ENCODE data around the gene PPM1L. TPM values are rescaled to one million over a fixed set of nuclear protein-coding genes. Genes with fewer than 3 reads are reported as not detected.
"Not testable (repeated sequence)": the region's sequence is repeated elsewhere in the genome, so short reads cannot be mapped to it uniquely, and the experiment has no call there.

PPM1L gene
- 14.1 TPM for total RNA-seq

DNA sequence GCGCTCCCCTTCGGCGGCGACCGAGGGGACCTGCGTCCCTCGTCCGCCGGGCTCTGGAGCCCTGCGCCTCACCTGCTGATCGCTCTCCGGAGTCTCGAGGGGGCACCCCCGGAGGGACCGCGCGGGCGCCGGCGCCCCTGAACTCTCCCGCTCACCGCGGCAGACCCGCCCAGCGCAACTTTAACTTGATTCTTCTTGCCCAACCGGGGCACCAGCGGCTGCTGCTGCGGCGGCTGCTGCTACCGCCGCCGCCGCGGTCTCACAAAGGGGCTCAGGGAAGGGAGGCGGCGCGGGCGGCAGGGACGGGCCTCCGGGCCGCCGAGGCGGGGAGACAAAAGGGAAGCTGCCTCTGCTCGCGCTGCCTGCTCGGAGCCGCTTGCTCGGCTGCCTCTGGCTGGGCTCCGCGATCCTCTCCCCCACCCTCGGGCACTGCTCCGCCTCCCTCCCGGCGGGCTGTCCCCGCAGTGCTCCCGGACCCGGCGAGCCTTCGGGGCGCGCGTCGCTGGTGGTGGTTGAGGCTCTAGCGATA is at the start of gene PPM1L:
Gene PPM1L, plus strand, starts transcription at position 456 of the 529 bp plus-strand sequence.
- Histone ChIP-seq H3K36me3 (ENCODE audit: control insufficient read depth in 3 of 3, insufficient read depth in 3 of 3, low read length in 3 of 3) (no peaks in the 10 kb centered on the region), H3K27ac (ENCODE audit: low read depth, low read length) (peak within 1 kb of the TSS; percentile 95), H3K9ac (ENCODE audit: low read depth in 1 of 3, low read length in 3 of 3) (peak within 1 kb of the TSS; percentile 87 to 95 (median 92)), H3K4me1 (ENCODE audit: control insufficient read depth in 3 of 3, insufficient read depth in 3 of 3, low read length in 3 of 3) (peaks cover 19 to 35% (median 34%) of the 10 kb centered on the region in 3 donors), H3K9me3 (ENCODE audit: control insufficient read depth in 3 of 3, low read length in 3 of 3) (no peaks in the 10 kb centered on the region), H3K27me3 (ENCODE audit: control insufficient read depth in 3 of 3, insufficient read depth in 3 of 3, low read length in 3 of 3) (no peaks in the 10 kb centered on the region), H3K4me3 (ENCODE audit: low read length in 3 of 3) (peak within 1 kb of the TSS; percentile 88 to 93 (median 93))

GRCh38 chr3:160707187-160707794 is 48.7 kb upstream of the PPM1L start:
- Histone ChIP-seq H3K36me3 (ENCODE audit: control insufficient read depth in 3 of 3, insufficient read depth in 3 of 3, low read length in 3 of 3) (no peaks in the 10 kb centered on the region), H3K9ac (ENCODE audit: low read depth in 1 of 3, low read length in 3 of 3) (no peak overlapping the region), H3K27ac (ENCODE audit: low read depth, low read length) (no peak overlapping the region), H3K9me3 (ENCODE audit: control insufficient read depth in 3 of 3, low read length in 3 of 3) (no peaks in the 10 kb centered on the region), H3K27me3 (ENCODE audit: control insufficient read depth in 3 of 3, insufficient read depth in 3 of 3, low read length in 3 of 3) (no peaks in the 10 kb centered on the region), H3K4me1 (ENCODE audit: control insufficient read depth in 3 of 3, insufficient read depth in 3 of 3, low read length in 3 of 3) (no peaks in the 10 kb centered on the region), H3K4me3 (ENCODE audit: low read length in 3 of 3) (no peak overlapping the region)

GRCh38 chr3:160709477-160710182 is 46.4 kb upstream of the PPM1L start:
- Histone ChIP-seq H3K9me3 (ENCODE audit: control insufficient read depth in 3 of 3, low read length in 3 of 3) (no peaks in the 10 kb centered on the region), H3K9ac (ENCODE audit: low read depth in 1 of 3, low read length in 3 of 3) (no peak overlapping the region), H3K36me3 (ENCODE audit: control insufficient read depth in 3 of 3, insufficient read depth in 3 of 3, low read length in 3 of 3) (no peaks in the 10 kb centered on the region), H3K4me3 (ENCODE audit: low read length in 3 of 3) (no peak overlapping the region), H3K4me1 (ENCODE audit: control insufficient read depth in 3 of 3, insufficient read depth in 3 of 3, low read length in 3 of 3) (no peaks in the 10 kb centered on the region), H3K27ac (ENCODE audit: low read depth, low read length) (no peak overlapping the region), H3K27me3 (ENCODE audit: control insufficient read depth in 3 of 3, insufficient read depth in 3 of 3, low read length in 3 of 3) (no peaks in the 10 kb centered on the region)

DNA sequence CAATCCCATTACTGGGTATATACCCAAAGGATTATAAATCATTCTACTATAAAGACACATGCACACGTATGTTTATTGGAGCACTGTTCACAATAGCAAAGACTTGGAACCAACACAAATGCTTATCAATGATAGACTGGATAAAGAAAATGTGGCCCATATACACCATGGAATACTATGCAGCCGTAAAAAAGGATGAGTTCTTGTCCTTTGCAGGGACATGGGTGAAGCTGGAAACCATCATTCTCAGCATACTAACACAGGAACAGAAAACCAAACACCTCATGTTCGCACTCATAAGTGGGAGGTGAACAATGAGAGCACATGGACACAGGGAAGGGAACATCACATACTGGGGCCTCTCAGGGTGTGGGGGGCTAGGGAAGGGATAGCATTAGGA is 42.9 kb upstream of the PPM1L start:
- not testable (repeated sequence) for H3K9me3 ChIP-seq (ENCODE audit: control insufficient read depth in 3 of 3, low read length in 3 of 3); H3K9ac ChIP-seq (ENCODE audit: low read depth in 1 of 3, low read length in 3 of 3); H3K27ac ChIP-seq (ENCODE audit: low read depth, low read length); H3K4me3 ChIP-seq (ENCODE audit: low read length in 3 of 3); H3K4me1 ChIP-seq (ENCODE audit: control insufficient read depth in 3 of 3, insufficient read depth in 3 of 3, low read length in 3 of 3); H3K27me3 ChIP-seq (ENCODE audit: control insufficient read depth in 3 of 3, insufficient read depth in 3 of 3, low read length in 3 of 3); H3K36me3 ChIP-seq (ENCODE audit: control insufficient read depth in 3 of 3, insufficient read depth in 3 of 3, low read length in 3 of 3)

- no peaks in the 10 kb centered on the region for H3K9me3 ChIP-seq (ENCODE audit: control insufficient read depth in 3 of 3, low read length in 3 of 3)
- H3K9ac ChIP-seq (ENCODE audit: low read depth in 1 of 3, low read length in 3 of 3): no peak overlapping the region
- H3K4me3 ChIP-seq (ENCODE audit: low read length in 3 of 3): no peak overlapping the region
- no peaks in the 10 kb centered on the region for H3K4me1 ChIP-seq (ENCODE audit: control insufficient read depth in 3 of 3, insufficient read depth in 3 of 3, low read length in 3 of 3)
- no peaks in the 10 kb centered on the region for H3K36me3 ChIP-seq (ENCODE audit: control insufficient read depth in 3 of 3, insufficient read depth in 3 of 3, low read length in 3 of 3)
- H3K27ac ChIP-seq (ENCODE audit: low read depth, low read length): no peak overlapping the region
- no peaks in the 10 kb centered on the region for H3K27me3 ChIP-seq (ENCODE audit: control insufficient read depth in 3 of 3, insufficient read depth in 3 of 3, low read length in 3 of 3)
These were observed 36.3 kb upstream of the PPM1L start for GRCh38 chr3:160719710-160720109.

DNA sequence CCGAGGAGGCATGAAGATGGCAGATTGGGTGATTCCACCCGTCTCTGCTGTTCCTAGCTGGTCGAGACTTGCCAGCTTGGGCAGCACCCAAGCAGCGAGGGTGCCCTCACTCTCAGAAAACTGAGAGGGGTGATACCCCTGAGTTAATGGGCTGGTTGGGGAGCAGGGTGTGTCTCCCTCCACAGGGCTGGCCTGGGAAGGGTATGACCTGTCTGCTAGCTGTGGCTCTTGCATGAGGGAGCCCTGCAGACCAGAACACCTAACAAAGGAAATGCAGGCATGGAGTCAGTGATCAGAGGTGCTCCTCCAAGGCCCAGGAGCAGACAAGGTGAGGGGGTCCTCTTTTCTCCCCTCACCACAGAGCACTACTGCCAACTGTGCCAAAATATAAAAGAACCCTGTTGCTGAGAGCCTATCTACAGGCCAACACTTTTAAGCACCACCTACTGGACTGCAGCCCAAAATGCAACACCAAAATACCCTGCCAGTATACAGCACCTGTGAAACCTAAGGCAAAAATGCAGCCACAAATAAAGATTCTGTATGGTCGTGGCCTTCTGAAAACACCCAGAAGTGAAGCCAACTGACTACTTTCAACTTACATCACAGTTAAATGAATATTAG is 35.8 kb upstream of the PPM1L start:
- no peak overlapping the region for H3K27ac ChIP-seq (ENCODE audit: low read depth, low read length)
- no peak overlapping the region for H3K4me3 ChIP-seq (ENCODE audit: low read length in 3 of 3)
- H3K36me3 ChIP-seq (ENCODE audit: control insufficient read depth in 3 of 3, insufficient read depth in 3 of 3, low read length in 3 of 3): no peaks in the 10 kb centered on the region
- H3K9ac ChIP-seq (ENCODE audit: low read depth in 1 of 3, low read length in 3 of 3): no peak overlapping the region
- no peaks in the 10 kb centered on the region for H3K27me3 ChIP-seq (ENCODE audit: control insufficient read depth in 3 of 3, insufficient read depth in 3 of 3, low read length in 3 of 3)
- H3K4me1 ChIP-seq (ENCODE audit: control insufficient read depth in 3 of 3, insufficient read depth in 3 of 3, low read length in 3 of 3): no peaks in the 10 kb centered on the region
- H3K9me3 ChIP-seq (ENCODE audit: control insufficient read depth in 3 of 3, low read length in 3 of 3): no peaks in the 10 kb centered on the region

DNA sequence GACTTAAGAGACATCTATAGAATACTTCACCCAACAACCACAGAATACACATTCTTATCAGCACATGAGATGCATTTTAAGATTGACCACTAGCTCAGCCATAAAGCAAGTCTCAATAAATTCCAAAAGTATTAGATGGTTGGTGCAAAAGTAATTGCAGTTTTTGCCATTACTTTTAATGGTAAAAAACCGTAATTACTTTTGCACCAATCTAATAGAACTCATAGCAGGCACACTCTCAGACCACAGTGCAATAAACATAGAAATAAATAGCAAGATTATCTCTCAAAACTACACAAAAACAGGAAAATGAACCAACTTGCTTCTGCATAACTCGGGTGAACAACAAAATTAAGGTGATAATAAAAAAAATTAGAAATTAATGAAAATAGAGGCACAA is 33.7 kb upstream of the PPM1L start:
- Histone ChIP-seq H3K36me3 (ENCODE audit: control insufficient read depth in 3 of 3, insufficient read depth in 3 of 3, low read length in 3 of 3) (no peaks in the 10 kb centered on the region), H3K27me3 (ENCODE audit: control insufficient read depth in 3 of 3, insufficient read depth in 3 of 3, low read length in 3 of 3) (no peaks in the 10 kb centered on the region), H3K27ac (ENCODE audit: low read depth, low read length) (no peak overlapping the region), H3K4me3 (ENCODE audit: low read length in 3 of 3) (no peak overlapping the region), H3K4me1 (ENCODE audit: control insufficient read depth in 3 of 3, insufficient read depth in 3 of 3, low read length in 3 of 3) (no peaks in the 10 kb centered on the region), H3K9me3 (ENCODE audit: control insufficient read depth in 3 of 3, low read length in 3 of 3) (no peaks in the 10 kb centered on the region), H3K9ac (ENCODE audit: low read depth in 1 of 3, low read length in 3 of 3) (no peak overlapping the region)

DNA sequence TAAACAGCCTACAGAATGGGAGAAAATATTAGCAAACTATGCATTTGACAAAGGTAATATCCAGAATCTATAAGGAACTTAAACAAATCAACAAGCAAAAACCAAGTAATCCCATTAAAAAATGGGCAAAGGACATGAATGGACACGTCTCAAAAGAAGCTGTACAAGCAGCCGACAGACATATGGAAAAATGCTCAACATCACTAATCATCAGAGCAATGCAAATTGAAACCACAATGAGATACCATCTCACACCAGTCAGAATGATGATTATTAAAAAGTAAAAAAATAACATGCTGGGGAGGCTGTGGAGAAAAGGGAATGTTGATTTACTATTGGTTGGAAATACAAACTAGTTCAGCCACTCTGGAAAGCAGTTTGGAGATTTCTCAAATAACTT is 30.7 kb upstream of the PPM1L start:
- H3K27ac ChIP-seq (ENCODE audit: low read depth, low read length): no peak overlapping the region
- no peaks in the 10 kb centered on the region for H3K9me3 ChIP-seq (ENCODE audit: control insufficient read depth in 3 of 3, low read length in 3 of 3)
- H3K36me3 ChIP-seq (ENCODE audit: control insufficient read depth in 3 of 3, insufficient read depth in 3 of 3, low read length in 3 of 3): no peaks in the 10 kb centered on the region
- no peaks in the 10 kb centered on the region for H3K27me3 ChIP-seq (ENCODE audit: control insufficient read depth in 3 of 3, insufficient read depth in 3 of 3, low read length in 3 of 3)
- no peak overlapping the region for H3K4me3 ChIP-seq (ENCODE audit: low read length in 3 of 3)
- no peaks in the 10 kb centered on the region for H3K4me1 ChIP-seq (ENCODE audit: control insufficient read depth in 3 of 3, insufficient read depth in 3 of 3, low read length in 3 of 3)
- no peak overlapping the region for H3K9ac ChIP-seq (ENCODE audit: low read depth in 1 of 3, low read length in 3 of 3)

DNA sequence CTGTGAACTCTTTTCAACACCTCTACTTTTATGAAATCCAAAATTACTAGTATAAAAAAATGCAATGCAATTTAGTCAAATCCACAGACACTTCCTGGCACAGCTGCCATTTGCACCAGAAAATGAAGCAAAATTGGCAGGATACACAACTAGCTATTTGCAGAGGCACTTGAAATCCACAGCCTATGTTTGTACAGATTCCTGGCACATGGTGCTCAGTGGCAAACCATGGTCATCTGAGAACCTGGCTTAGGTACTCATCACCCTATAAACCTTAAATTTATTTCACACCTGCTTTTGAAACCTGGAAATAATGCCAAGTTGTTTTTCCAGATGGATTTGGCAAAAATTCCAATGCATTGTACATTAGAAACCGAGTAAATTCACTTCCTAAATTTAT is 20.2 kb upstream of the PPM1L start:
- H3K27me3 ChIP-seq (ENCODE audit: control insufficient read depth in 3 of 3, insufficient read depth in 3 of 3, low read length in 3 of 3): no peaks in the 10 kb centered on the region
- no peak overlapping the region for H3K27ac ChIP-seq (ENCODE audit: low read depth, low read length)
- H3K36me3 ChIP-seq (ENCODE audit: control insufficient read depth in 3 of 3, insufficient read depth in 3 of 3, low read length in 3 of 3): no peaks in the 10 kb centered on the region
- no peak overlapping the region for H3K4me3 ChIP-seq (ENCODE audit: low read length in 3 of 3)
- no peaks in the 10 kb centered on the region for H3K9me3 ChIP-seq (ENCODE audit: control insufficient read depth in 3 of 3, low read length in 3 of 3)
- H3K9ac ChIP-seq (ENCODE audit: low read depth in 1 of 3, low read length in 3 of 3): no peak overlapping the region
- H3K4me1 ChIP-seq (ENCODE audit: control insufficient read depth in 3 of 3, insufficient read depth in 3 of 3, low read length in 3 of 3): peaks cover 14 to 24% (median 20%) of the 10 kb centered on the region in 3 donors

GRCh38 chr3:160738048-160738447 is 18.0 kb upstream of the PPM1L start:
- Histone ChIP-seq H3K9ac (ENCODE audit: low read depth in 1 of 3, low read length in 3 of 3) (no peak overlapping the region), H3K27ac (ENCODE audit: low read depth, low read length) (no peak overlapping the region), H3K36me3 (ENCODE audit: control insufficient read depth in 3 of 3, insufficient read depth in 3 of 3, low read length in 3 of 3) (no peaks in the 10 kb centered on the region)

More at GRCh38 chr3:160738048-160738447, 18.0 kb upstream of the PPM1L start:
- H3K27me3 ChIP-seq (ENCODE audit: control insufficient read depth in 3 of 3, insufficient read depth in 3 of 3, low read length in 3 of 3): no peaks in the 10 kb centered on the region
- H3K4me3 ChIP-seq (ENCODE audit: low read length in 3 of 3): no peak overlapping the region
- no peaks in the 10 kb centered on the region for H3K9me3 ChIP-seq (ENCODE audit: control insufficient read depth in 3 of 3, low read length in 3 of 3)
- peaks cover 14 to 24% (median 20%) of the 10 kb centered on the region in 3 donors for H3K4me1 ChIP-seq (ENCODE audit: control insufficient read depth in 3 of 3, insufficient read depth in 3 of 3, low read length in 3 of 3)
